Activated CD4-positive, alpha-beta T cell treated with anti-CD3 and anti-CD28 coated beads, Interleukin-2, amount 50 U/mL, for 24 hours (primary cell): ENCODE data around the gene NBPF6.
"Not testable (repeated sequence)": the region's sequence is repeated elsewhere in the genome, so short reads cannot be mapped to it uniquely, and the experiment has no call there.

Source experiments
- DNase-seq, 2 donors: peaks; one replicate each; pipeline ENCODE4 v3.0.0-alpha.2; 2020; ENCODE audit warnings: low read depth in 1 of 2, low spot score in 1 of 2

NBPF6 gene

DNA sequence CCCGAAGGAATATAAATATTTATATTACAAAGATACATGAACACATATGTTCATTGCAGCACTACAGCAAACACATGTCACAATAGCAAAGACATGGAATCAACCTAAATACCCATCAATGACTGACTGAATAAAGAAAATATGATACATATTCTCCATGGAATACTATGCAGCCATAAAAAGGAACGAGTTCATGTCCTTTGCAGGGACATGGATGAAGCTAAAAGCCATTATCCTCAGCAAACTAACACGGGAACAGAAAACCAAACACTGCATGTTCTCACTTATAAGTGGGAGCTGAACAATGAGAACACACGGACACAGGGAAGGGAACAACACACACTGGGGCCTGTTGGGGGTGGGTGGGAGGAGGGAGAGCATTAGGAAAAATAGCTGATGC is 46.7 kb downstream of the NBPF6 start:
- not testable (repeated sequence) for DNase-seq

- no peak for DNase-seq
Measured at GRCh38 chr1:108502138-108502537, 52.0 kb downstream of the NBPF6 start.

- no peak for DNase-seq
Measured at GRCh38 chr1:108502624-108503023, 52.5 kb downstream of the NBPF6 start.

DNA sequence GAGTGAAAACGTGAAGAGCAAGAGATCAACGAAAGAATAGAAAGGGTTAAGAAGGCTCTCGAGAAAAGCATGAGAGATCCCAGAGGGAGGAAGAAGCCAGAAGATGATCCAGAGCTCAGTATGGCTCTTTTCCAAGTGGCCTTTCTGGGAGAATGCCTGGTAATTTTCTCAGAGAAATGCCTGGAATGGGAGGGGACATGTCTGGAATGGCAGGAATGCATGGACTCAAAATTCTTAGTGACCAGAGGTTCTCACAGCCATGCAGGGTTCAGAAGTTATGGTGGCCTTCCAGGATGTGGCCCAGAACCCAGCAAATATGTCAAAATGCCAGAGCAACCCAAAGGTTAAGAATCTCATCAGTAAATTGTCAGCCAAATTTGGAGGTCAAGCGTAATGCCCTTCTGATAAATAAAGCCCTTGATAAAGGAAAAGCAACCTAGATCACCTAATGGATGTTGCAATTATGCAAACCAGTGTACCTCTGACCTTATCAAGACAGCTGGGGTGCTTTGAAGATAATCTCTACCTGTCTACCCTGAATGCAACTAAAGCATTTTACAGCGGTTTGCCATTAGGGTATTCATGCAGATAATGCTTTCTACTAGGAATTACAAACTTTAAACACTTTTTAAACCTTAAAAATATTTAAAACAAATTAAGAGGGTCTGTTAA is 53.1 kb downstream of the NBPF6 start:
- no peak for DNase-seq

- DNase-seq: no peak
Measured at GRCh38 chr1:108504447-108504846, 54.3 kb downstream of the NBPF6 start.

DNA sequence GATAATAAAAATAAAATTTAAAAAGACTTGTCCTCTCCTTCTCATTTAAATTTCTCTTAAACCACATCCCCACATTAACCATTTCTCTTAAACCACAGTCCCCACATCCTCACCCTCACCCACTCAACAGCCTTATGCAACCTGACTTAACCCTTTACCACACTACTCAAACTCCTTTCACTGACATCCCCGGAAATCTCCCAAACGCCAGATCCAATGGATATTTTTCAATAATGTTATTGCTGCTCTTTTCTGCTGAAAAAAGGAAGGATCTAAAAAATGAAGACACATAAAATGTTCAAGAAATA is 55.6 kb downstream of the NBPF6 start:
- no peak for DNase-seq

DNA sequence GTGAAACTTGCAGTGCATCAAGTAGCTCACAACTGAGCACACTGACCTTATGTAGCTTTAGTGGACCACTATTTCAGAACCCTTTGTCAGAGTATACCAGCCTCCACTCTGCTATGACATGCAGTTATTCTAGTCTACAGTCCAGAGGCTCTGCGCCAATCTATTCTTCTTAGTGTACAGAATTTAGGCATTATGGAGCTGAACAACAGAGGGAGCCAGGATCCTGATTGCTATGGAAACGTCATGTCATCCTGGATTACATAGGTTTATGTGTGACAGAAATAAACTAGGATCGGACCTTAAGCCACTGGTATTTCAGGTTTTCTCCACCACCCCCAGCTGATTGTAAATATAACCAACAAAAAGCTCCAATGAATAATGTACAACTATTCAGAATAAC is 61.6 kb downstream of the NBPF6 start:
- DNase-seq: no peak

- DNase-seq: peak in 1 of 2 donors; percentile 16
Measured at GRCh38 chr1:108512239-108513043, 62.3 kb downstream of the NBPF6 start.

GRCh38 chr1:108513044-108513415 is 62.9 kb downstream of the NBPF6 start:
- no peak for DNase-seq

GRCh38 chr1:108513914-108514313 is 63.8 kb downstream of the NBPF6 start:
- DNase-seq: not testable (repeated sequence)

- not testable (repeated sequence) for DNase-seq
Measured at GRCh38 chr1:108517301-108517897, 67.3 kb downstream of the NBPF6 start.
